Neural progenitor cell (in vitro differentiated cells): Measurements from ENCODE around the gene BBS7.

ENCODE experiments used
- CTCF ChIP-seq: fragments of 200-600 bp; sonication (generic); IDR thresholded peaks from 2 replicates; pipeline ENCODE4 v1.5.1; 2017; ENCODE audit warnings: antibody characterized with exemption, mild to moderate bottlenecking
- EZH2phosphoT487 ChIP-seq: fragments of 200-600 bp; sonication (generic); IDR thresholded peaks from 2 replicates; pipeline ENCODE4 v1.6.1; 2017; ENCODE audit warnings: antibody characterized with exemption

- no peak for TF ChIP-seq CTCF
- no peak for TF ChIP-seq EZH2phosphoT487
These were observed 80.8 kb downstream of the BBS7 start for GRCh38 chr4:121789455-121789854.
